Activated CD4-positive, alpha-beta T cell treated with anti-CD3 and anti-CD28 coated beads, Interleukin-2, Interleukin-4, amounts not matched to agents 100 ng/mL and 50 ng/mL, durations not matched to agents 16 hours and 8 hours (primary cell): ENCODE results near the gene ERVFRD-1.

Source experiments
- DNase-seq: peaks from one replicate; pipeline ENCODE4 v3.0.0-alpha.2; 2020; ENCODE audit warnings: low spot score

The ERVFRD-1 gene

DNA sequence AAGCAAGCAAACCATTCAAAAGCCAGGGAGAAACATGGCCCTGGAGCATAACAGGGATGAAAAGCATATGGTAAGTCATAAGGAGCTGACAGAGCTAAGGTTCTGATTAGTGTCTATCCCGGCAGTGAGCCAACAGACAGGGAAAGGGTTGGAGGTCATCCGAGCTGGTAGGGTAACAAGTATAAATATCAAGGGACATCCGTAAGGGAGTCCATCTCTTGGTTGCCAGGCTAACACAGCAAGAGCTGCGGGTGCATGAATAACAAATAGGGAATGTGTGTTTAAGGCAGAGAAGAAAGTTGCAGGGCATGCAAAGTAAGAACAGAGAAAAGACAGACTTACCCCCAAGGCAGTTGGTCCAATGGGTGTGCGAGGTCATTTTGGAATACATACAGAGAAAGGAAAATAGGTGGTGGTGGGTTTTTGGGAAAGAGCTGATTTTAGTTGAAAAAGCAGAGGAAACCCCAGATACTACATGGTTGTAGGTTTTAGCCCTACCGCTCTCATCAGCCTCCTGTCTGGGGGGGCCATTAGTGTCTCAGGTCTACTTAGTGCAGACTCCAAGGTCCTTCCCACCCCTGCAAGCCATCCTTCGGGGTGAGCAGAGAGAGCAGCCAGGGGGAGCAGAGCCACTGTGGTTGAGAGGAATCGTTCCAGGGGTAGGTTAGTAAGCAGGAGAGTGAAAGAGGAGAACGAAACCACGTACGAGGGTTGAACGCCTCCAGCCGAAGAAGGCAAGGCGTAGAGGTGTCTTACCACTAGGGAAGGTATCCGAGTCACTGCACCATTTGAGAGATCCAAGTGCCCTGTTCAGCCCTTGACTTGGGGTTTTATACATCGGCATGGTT is at the start of gene ERVFRD-1:
TSS of gene ERVFRD-1 (minus strand) at position 805 of the 848 bp plus-strand sequence. CDS start 6,415 bp downstream, outside the sequence.
- no peak for DNase-seq

DNA sequence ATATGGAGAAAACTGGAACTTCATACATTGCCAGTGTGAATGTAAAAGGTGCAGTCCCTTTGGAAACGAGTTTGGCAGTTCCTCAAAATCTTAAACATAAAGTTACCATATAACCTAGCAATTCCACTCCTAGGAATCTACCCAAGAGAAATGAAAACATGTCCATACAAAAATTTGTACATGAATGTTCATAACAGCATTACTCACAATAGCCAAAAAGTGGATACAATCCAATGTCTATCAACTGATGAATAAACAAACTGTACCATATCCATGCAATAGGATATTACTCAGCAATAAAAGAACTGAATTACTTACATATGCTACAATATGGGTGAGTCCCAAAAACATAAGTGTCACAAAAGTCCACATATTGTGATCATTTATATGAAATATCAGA is 48.7 kb upstream of the ERVFRD-1 start:
- no peak for DNase-seq

DNA sequence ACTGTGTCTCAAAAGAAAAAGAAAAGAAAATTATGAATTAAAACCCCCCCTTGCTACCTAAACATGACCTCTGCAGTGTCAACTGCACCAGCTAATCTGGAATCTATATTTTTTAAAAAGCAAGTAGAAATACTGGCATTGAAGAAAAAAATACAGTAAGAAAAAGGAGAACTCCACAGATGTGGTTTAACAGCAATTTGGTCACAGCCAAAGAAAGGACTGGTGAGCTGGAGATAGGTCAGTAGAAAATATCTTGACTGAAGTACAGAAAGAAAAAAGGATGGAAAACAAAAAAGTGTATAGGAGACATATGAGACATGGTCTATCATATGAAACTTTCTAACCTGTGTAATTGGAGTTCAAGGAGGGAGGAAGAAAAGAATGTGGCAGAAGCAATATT is 44.1 kb upstream of the ERVFRD-1 start:
- no peak for DNase-seq

DNA sequence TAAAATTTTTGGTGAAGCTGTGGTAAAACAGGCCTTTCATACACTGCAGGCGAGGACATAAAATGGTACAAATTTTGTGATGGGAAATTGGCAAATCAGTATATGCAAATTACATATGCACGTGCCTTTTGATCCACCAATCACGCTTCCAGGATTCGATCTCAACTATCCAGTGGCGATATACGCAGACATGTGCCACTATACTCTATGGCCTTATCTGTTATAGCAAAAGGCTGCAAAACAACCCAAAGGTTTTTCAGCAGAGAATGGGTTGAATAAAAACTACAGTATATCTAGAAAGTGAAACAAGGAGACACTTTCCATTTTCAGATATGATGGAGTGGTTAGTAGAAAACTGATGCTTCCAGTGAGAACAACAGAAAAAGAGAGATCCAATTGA is 41.9 kb upstream of the ERVFRD-1 start:
- DNase-seq, result no peak

DNA sequence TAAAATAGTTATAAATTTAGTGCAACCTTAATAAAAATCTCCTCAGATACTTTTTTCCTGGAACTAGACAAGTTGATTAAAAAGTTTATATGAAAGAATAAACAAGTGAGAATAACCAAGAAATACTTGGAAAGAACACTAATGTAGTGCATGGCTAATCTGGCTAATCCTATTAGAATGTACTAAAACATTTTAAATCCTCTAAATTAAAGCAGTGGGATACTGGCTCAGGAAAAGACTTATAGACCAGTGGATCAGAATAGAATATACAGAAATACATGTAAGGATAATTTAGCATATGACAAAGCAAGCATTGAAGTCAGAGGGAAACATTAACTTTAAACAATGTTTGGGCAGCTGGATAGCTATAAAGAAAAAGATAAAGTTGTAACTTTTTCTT is 41.1 kb upstream of the ERVFRD-1 start:
- no peak for DNase-seq

- no peak for DNase-seq
Measured at GRCh38 chr6:11151488-11151887, 40.0 kb upstream of the ERVFRD-1 start.

GRCh38 chr6:11149551-11149950 is 38.0 kb upstream of the ERVFRD-1 start:
- DNase-seq, result no peak

DNA sequence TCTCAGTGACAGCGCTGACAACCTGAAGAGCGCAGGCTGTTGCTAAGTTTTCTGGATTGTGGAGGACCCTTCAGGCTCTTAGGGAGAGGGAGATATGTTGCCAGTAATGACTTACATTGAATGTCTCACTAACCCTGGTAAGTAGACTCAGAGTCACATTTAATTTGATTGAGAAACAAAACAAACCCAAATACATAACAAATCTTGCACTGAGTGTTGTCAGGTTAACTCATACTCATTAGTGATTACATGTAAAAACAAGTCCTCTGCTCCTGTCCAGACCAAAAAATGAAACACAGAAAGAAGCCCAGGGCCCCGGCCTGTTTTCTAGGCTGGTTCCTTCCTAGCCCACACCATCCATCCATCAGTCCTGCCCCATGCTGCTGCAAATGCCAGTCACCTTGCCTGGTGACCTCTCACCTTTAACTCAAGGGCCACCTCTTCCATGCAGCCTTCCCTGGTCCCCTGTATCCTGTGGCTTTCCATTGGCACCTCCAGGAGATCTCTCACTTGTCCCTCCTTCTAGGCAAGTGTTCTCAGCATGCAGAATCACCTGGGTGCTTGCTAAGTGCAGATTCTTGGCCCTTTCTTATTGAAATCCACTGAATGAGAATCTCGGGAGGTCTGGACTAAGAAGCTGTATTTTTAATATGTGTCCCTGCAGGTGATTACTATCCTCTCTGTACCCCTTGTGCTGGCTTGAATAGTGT is 34.7 kb upstream of the ERVFRD-1 start:
- DNase-seq, result no peak

DNA sequence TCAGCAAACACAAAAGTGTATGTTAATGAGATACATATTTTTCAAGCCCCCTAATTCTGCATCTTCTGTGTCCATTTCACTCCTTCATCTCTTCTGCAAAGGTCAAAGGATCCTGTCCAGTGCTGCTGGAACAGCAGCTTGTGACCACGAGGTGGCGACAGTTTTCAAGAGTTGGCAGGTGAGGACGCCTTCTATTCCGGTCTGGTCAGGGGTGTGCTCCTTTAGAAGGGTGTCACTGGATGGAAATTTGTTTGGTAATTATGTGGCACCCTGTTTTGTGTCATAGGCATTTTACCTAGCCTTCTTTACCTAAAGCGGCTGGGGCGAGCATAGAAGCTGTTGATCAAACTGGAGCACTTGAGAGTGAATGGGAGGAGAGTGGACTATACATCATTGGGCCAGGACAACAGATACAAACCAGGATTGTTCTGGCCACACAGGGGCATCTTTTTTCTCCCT is 32.9 kb upstream of the ERVFRD-1 start:
- DNase-seq, result peak; percentile 82

DNA sequence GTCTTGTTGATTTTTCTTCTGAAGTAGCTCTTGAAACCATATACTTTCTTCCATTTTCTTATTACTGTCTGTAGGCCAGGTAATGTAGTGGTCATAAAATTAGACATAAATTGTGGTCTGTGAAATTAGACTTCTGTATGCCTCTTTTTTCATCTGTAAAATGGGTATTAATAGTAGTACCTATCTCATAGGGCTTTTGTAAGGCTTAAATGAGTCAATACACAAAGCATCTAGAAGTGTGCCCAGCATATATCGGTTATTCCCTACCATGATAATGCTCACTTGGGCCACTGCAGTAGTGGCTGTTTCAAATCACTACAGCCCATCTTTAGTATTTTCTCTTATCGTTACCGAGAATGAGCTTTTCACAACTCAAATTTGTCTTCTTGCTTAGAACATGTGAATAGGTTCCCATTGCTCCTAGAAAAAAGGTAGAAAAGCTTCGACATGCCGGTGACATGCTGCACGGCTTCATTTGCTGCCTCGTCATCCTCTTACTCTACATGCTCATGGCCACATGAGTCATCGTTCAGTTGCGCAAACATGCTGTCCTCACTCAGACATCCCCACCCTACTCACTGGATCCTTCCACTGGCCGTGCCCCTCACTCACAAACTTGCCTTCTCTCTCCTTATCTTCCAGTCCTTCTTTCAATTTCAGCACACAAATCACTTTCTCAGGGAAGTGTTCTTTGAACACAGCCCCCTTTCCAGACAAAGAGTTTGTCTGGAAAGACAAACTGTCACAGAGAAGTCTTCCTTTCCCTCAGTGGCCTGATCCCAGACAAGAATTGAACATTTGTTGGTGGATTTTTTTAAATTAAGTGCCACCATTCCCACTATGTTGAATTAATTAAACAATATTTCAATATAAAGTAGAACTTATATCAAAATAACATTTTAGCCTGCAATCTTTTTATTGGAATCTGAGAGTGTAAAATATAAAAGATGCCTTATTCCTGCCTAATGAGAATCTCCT is 32.2 kb upstream of the ERVFRD-1 start:
- no peak for DNase-seq

DNA sequence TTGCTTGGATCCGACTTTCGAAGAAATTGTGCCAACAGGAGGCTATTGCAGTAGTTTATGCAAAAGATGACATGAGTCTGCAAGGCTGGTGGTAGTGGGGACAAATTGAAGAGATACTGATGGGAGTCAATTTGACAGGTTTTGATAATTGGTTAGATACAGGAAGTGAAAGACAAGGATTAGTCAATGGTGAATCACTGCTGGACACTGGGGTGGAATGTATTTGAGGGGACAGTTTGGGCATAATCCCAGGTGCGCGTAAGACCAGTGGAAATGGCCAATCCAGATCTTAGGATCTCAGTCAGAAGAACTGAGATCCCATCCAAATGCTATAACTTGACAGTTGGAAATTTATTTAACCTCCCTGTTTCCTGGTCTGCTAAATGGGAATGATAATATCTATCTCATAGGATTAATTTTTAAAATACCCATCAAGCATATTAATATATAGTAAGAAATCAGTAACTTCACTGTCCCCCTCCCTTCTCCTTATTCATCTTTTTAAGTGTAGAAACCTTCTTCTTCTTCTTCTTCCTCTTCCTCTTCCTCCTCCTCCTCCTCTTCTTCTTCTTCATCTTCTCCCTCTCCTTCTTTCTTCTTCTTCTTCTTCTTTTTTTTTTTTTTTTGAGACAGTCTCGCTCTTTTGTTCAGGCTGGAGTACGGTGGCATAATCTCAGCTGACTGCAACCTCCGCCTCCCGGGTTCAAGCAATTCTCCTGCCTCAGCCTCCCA is 30.9 kb upstream of the ERVFRD-1 start:
- DNase-seq, result no peak

- DNase-seq, result no peak
Measured at GRCh38 chr6:11141295-11141694, 29.8 kb upstream of the ERVFRD-1 start.

- no peak for DNase-seq
Measured at GRCh38 chr6:11140056-11140455, 28.5 kb upstream of the ERVFRD-1 start.

DNA sequence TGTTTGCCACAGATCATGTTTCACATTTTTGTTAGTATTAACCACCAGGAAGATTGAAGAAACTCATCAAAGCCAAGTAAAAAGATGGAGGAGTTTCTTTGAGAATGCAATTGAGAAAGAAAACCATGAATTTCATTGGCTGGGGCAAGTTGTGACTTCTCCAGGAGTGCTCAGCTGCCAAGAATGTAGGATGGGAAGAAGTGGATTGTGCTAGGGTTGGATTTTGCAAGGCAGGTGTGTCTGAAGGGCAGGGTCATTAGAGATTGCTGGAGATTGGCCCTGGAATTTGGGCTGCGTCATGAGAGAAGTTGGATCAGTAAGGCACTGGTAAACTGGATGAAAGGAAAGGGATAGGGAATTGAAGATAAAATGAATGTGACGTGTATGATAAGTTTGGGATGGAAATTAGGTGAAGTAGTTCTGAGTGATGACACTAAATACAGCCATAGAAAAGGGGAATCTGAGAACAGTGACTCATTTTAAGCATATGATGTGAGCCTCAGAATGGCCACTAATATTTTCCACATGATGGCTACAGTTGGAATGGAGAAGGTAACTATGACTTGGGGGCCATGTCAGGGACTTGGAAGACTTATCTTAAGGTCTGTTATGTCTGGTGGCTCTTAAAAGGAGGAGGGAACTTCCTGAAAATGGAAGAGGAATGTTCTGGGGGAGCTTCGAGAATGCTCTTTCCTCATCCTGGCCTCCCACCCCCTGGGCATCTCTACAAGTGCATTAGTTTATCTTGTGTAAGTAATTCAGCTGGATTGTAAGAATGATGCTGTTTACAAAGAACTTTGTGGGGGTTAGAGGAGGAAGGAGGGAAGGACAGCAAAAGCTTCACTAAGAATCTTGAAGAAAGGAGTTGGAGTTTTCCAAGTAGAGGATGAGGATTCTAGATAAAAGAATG is 27.8 kb upstream of the ERVFRD-1 start:
- no peak for DNase-seq

DNA sequence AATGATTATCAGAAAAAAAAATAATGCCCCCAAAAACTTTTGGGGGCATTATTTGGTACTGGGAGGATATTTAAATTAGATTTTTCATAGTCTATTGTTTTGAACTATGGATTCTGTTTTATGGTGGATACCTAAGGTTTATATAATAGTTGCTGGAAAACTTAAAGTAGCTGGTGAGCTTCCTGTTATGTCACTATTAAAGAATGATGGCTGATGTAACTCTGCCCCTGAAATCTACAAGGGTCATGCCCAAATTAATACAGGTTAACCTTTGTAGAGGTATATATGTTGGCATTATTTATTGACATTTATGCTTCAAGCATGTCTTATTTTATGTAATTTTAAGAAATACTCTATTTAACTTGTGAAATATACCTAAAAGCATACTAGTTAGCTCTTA is 25.3 kb upstream of the ERVFRD-1 start:
- no peak for DNase-seq

- DNase-seq, result no peak
Measured at GRCh38 chr6:11133281-11133680, 21.8 kb upstream of the ERVFRD-1 start.

- DNase-seq, result no peak
Measured at GRCh38 chr6:11132194-11132888, 20.8 kb upstream of the ERVFRD-1 start.

DNA sequence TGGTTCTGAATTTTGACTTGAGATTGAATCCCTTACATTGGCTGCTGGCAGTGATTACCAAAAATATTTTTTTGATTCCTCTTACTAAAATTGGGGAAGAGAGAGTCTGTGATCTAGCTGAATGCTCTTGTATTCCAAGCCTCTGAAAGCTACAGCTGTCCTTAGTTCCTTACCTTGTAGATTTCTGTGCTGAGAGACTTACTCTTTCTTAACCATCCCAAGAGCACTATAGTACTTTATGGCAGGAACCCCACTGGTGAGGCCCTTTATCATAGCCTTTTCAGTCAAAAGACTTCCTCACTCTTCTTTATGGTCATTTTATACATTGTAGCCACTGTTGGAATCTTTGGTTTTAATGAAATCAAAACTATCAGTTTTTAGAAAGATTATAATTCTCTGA is 19.1 kb upstream of the ERVFRD-1 start:
- no peak for DNase-seq

DNA sequence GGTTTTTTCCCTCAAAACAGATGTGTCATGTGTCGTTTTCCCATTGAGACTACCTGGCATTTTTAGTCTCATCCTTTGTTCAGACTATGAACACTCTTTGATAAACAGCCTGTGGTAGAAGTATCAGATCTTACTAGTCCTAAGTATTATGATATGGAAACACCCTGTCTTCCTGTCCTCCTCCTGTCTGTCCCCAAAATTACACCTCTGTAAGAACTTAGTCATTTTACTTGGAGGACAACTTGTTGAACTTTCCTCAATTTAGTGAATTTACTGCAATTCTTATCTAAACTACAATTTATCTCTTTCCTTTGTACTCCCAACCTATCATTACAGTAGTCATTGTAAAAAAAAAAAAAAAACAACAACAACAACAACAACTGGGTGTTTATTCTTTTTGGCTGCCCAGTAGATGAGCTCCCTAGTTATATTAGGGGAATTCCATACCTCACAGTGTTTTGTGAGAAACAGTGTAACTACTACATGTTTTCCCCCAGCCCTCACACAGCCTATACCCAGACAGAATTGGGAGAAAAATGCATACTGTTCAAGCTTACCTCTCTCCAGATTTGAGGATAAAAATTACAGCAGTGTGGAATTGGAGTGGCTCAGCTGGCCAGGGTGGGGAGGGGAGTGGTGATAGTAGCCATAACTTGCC is 18.5 kb upstream of the ERVFRD-1 start:
- no peak for DNase-seq
